Epithelial cell of proximal tubule (primary cell): ENCODE data around the gene EXOG. TPM values are rescaled to one million over a fixed set of nuclear protein-coding genes. Genes with fewer than 3 reads are reported as not detected.

Source experiments
- DNase-seq: peaks from one replicate; pipeline ENCODE4 v3.0.0-alpha.2; 2011; ENCODE audit warnings: low read depth
- H3K4me3 ChIP-seq: 2 replicates; pipeline ENCODE4 v1.5.1; 2011; ENCODE audit warnings: low read depth, mild to moderate bottlenecking, low read length
- total RNA-seq: library from RNA; depleted of rRNA; stranded (reverse); fragments of >200 nt; gene quantifications from 2 replicates; pipeline ENCODE4 v1.2.3, GENCODE V29; 2015
- TF ChIP-seq, protein P1 (sequence below): conservative IDR thresholded peaks from 2 replicates; pipeline ENCODE4 v1.5.1; 2012; ENCODE audit warnings: low read depth, mild to moderate bottlenecking, low read length

EXOG gene
- total RNA-seq, 1 donor from 2014 or later, result 1.8 TPM

DNA sequence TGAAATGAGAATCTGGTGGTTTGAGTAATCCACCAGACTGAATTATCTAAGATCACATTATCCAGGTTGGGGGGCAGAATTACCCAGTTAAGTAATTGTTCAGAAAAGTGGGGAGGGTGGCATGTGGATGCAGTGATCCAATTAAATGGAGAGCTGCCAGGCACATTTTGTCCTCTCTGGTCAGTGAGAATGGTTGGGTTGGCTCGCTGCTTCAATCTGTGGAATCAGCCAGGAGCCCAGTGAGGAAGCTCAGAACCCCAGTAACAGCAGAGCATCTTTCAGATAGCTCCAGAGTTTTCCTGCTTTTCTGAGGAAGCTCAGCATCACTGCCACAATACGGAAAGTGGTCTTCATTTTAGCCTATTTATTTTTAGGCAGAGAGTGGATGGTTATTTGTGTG is 6.4 kb upstream of the EXOG start:
- H3K4me3 ChIP-seq, result no peak overlapping the region
- TF ChIP-seq, protein P1, sequence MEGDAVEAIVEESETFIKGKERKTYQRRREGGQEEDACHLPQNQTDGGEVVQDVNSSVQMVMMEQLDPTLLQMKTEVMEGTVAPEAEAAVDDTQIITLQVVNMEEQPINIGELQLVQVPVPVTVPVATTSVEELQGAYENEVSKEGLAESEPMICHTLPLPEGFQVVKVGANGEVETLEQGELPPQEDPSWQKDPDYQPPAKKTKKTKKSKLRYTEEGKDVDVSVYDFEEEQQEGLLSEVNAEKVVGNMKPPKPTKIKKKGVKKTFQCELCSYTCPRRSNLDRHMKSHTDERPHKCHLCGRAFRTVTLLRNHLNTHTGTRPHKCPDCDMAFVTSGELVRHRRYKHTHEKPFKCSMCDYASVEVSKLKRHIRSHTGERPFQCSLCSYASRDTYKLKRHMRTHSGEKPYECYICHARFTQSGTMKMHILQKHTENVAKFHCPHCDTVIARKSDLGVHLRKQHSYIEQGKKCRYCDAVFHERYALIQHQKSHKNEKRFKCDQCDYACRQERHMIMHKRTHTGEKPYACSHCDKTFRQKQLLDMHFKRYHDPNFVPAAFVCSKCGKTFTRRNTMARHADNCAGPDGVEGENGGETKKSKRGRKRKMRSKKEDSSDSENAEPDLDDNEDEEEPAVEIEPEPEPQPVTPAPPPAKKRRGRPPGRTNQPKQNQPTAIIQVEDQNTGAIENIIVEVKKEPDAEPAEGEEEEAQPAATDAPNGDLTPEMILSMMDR, result no peak
- DNase-seq, result no peak

DNA sequence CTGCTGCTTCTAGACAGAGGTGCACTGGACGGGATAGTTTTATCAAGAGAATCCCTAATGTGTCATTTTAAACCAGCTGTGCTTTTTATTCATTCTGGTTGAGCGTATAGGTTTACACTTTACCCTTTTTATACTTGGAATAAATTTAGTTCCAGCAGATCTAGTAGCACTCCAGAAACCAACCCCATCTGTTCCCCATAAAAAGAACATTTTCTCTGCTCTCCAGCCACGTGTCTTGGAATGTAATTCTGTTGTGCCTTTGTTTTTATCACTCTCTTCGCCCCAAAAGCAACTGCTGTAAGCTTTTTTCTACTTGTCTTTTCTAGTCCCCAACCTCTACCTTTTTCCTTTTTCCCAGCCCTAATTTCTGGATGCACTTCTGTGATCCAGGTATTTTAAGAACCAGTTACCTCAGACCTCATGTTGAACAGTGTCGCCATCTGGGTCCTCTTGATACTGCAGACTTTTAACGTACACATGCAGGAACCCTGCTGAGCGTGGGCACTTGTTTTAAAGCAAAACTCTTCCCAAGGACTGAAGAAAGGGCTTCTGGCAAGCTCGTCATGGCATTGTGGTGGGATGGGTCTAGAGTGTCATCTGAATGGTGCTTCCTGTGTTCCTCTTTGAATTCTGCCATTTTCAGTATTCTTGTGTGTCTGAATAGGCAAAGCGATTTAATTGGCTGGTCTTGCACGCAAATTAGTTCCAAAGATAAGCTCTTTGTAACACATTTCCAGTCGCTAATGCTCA is 5.7 kb upstream of the EXOG start:
- DNase-seq, result no peak

DNA sequence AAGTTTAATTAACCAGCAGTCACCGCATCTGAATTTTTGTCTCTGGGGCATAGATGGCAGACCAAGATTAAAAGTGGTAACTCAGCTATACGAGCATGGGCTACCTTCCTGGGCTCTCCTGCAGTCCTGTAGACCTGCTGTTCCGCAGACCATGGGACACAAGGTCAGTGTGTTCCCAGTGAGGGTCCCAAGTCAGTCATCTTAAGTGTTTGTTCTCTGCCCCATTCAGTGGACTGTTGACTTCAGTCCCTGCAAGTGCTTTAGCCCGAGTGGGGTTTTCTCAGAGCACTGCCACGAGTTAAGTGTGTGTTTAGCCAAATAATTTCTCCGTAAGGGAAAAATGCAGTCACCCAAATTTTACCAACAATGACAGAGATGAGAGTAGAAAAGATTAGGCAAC is 4.9 kb upstream of the EXOG start:
- TF ChIP-seq, protein P1, result no peak
- H3K4me3 ChIP-seq, result no peak overlapping the region
- DNase-seq, result no peak

More for the DNA sequence above, 5.7 kb upstream of the EXOG start:
- TF ChIP-seq, protein P1, result no peak
- H3K4me3 ChIP-seq, result no peak overlapping the region

DNA sequence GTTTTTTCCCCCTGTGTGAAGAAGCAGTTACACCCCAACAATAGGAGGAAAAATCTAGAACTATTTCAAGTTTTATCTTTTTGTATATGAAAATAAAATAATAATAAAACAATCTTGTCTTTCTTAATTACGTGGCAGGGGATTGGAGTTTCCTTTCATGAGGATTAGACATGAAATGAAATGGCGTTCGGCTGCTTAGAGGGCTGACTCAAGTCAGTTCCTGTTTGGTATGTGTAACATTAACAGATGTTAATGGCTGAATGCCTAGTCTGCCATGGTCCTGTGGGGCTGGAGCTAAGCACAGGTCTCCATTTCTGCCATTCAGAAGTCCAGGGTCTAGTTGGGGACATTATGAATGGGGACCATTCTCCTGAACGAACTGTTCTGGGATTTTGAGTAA is 3.1 kb upstream of the EXOG start:
- no peak overlapping the region for H3K4me3 ChIP-seq
- no peak for DNase-seq
- TF ChIP-seq, protein P1, result no peak

DNA sequence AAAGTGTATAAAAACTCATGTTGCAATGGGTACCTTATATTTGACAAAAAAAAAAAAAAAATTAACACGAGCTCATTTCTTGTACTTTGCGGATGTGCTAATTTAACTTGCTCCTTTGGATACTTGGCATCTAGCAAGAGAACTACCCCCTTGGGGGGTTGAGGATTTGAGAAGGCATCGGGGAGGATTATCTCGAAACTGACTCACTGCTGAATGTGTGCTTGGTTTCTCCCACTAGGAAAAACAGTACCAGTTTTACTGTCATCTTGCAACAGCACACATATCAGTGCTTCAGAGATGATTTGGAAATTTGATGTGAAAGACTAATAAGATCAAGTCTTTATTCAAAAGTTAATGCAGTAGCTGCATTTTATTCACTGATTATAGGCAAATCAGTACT is 891 bp downstream of the EXOG start:
- TF ChIP-seq, protein P1, result no peak
- peak overlapping the region; percentile 73 for H3K4me3 ChIP-seq
- DNase-seq, result no peak

DNA sequence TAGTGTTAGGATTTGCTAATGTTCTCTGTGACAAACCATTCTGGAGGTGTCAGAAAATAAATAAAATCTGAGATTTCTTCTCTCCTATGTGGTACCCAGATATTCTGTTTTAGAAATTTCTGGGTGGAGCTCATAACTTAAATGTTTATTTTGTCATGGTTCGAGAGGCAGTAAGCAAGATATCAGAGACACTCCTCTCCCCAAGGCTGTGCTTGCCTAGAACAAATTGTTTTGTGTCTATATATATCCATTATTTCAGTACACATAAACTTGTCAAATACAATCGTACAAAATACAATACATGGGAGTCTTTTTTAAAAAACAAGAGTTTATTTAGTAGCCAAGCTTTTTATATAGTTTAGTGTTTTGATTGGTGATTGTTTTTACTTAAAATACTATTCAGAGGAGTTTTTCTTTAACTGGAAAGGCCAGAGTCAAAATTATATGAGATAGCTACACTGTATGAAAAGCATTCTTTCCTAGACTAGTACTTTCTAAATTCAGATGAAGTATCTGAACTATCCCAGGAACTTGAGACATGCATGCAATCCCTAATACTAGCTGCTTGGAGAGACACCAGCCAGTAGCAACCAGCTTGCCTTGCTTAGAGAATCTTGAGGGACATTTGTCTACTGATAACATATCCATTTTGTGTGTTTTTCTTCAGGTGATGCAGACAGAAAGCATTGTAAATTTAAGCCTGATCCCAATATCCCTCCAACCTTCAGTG is 4.7 kb downstream of the EXOG start:
- no peak overlapping the region for H3K4me3 ChIP-seq
- no peak for DNase-seq
- TF ChIP-seq, protein P1, result no peak
